Measurements from ENCODE around the gene SF3A1. TPM values are rescaled to one million over a fixed set of nuclear protein-coding genes. Genes with fewer than 3 reads are reported as not detected.

Gene SF3A1
- total and polyA plus RNA-seq, 2 donors (not counting 1 experiment from before 2014, with no cell fraction given), result 92.1 to 283 TPM

DNA sequence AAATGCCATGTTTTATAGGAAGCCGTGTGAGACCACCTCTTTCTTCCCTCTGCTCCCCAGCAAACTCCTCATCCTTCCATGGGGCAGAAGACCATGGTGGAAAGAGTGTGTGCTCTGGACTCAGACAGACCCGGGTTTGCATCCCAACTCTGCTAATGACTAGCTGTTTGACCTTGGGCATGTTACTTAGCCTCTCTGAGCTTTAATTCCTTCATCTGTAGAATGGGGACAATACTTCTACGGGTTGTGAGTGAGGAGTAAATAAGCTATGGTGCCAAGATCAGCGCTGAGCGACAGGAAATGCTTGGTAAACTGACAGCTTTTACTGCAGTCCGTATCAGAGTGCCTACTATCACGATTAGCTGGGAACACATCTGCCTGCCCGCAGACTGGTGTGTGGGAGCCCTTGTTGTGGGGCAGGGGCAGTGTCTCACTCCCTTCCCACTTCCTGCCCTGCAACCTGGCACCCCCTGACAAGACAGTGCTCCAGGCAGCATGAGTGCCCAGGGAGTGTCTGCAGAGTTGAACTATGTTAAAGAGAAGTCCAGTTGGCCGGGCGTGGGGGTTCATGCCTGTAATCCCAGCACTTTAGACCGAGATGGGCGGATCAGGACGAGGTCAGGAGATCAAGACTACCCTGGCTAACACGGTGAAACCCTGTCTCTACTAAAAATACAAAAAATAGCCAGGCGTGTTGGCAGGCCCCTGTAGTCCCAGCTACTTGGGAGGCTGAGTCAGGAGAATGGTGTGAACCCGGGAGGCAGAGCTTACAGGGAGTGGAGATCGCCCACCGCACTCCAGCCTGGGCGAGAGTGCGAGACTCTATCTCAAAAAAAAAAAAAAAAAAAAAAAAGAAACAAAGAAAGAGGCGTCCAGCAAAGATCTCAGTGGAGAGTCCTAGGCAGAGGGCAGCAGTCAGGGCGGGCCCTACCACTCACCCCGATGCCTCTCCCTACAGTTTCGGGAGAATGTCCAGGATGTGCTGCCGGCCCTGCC lies 42.3 kb upstream of the SF3A1 start:
- Mint-ChIP-seq H3K27me3 (peaks cover 39% of the 10 kb centered on the region), H3K4me1 (peaks cover 10% of the 10 kb centered on the region), H3K4me3 (peak overlapping the region; percentile 24), H3K9me3 (ENCODE audit: insufficient read depth) (no peaks in the 10 kb centered on the region), H3K27ac (peak overlapping the region; percentile 43)
- Histone ChIP-seq H3K4me3 (ENCODE audit: control extremely low read depth in 1 of 5, extremely low read depth in 1 of 5, insufficient read depth in 1 of 5, low read depth in 2 of 5, low read length in 4 of 5) (no peak overlapping the region), H2AFZ (ENCODE audit: insufficient read depth, low read depth, low read length, poor library complexity, severe bottlenecking) (no peak overlapping the region), H4K20me1 (ENCODE audit: control insufficient read depth, insufficient read depth, low read length, poor library complexity, severe bottlenecking) (no peaks in the 10 kb centered on the region), H3K9ac (ENCODE audit: low read length) (no peak overlapping the region), H3K9me3 (ENCODE audit: control extremely low read depth in 1 of 3, control insufficient read depth in 2 of 3, insufficient read depth in 1 of 3, low read length in 2 of 3) (peaks cover 0 to 8% (median 0%) of the 10 kb centered on the region in 3 donors), H3K27me3 (replicated peaks in 1 of 4; ENCODE audit: control extremely low read depth in 1 of 4, control insufficient read depth in 3 of 4, insufficient read depth in 4 of 4, low read length in 3 of 4) (peaks cover 0 to 40% (median 26%) of the 10 kb centered on the region in 4 experiments), H3K79me2 (ENCODE audit: control insufficient read depth, insufficient read depth, low read length) (no peaks in the 10 kb centered on the region), H3K36me3 (replicated peaks in 1 of 2; ENCODE audit: control extremely low read depth in 1 of 2, control insufficient read depth in 1 of 2, extremely low read depth in 1 of 2, insufficient read depth in 2 of 2, low read length in 1 of 2) (no peaks in the 10 kb centered on the region), H3K4me1 (ENCODE audit: control insufficient read depth in 2 of 2, insufficient read depth in 2 of 2, low read length in 2 of 2) (peaks cover 17 to 22% of the 10 kb centered on the region in 2 donors), H3K4me2 (replicated peaks; ENCODE audit: low read depth, low read length, poor library complexity, severe bottlenecking) (no peak overlapping the region), H3K27ac (ENCODE audit: low read length in 2 of 2) (no peak overlapping the region)
- 74% methylated on average over 11 of the region's 25 CpGs for WGBS (ENCODE audit: insufficient coverage)
- ChIA-PET POLR2A (interaction anchor here (0.6 kb wide), 1 partner anchor 793 kb away, joined by 13 read pairs; no protein-coding TSS in a partner anchor), CTCF (interaction anchor here (0.5 to 19.9 kb wide), 2 partner anchors 31 to 110 kb away, joined by 3 to 510 read pairs; partner anchors contain the start of gene CASTOR1)
- TF ChIP-seq, protein P1, sequence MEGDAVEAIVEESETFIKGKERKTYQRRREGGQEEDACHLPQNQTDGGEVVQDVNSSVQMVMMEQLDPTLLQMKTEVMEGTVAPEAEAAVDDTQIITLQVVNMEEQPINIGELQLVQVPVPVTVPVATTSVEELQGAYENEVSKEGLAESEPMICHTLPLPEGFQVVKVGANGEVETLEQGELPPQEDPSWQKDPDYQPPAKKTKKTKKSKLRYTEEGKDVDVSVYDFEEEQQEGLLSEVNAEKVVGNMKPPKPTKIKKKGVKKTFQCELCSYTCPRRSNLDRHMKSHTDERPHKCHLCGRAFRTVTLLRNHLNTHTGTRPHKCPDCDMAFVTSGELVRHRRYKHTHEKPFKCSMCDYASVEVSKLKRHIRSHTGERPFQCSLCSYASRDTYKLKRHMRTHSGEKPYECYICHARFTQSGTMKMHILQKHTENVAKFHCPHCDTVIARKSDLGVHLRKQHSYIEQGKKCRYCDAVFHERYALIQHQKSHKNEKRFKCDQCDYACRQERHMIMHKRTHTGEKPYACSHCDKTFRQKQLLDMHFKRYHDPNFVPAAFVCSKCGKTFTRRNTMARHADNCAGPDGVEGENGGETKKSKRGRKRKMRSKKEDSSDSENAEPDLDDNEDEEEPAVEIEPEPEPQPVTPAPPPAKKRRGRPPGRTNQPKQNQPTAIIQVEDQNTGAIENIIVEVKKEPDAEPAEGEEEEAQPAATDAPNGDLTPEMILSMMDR (IDR thresholded peaks at IDR 0.05), result no peak
- no peak for TF ChIP-seq EZH2 (IDR thresholded peaks at IDR 0.05; ENCODE audit: borderline replicate concordance, insufficient read depth, low read depth, low read length, poor library complexity, severe bottlenecking)
- intact Hi-C loops (cut with micrococcal nuclease), result loop anchor here (10.0 kb wide), 1 partner anchor 196 kb away; the partner anchor contains the start of gene PES1
- ATAC-seq (ENCODE audit: low read depth) (no peak), DNase-seq (no peak)

All from B cell (primary cell).